Calu3 (cell line): Measurements from ENCODE around the gene SBF1. TPM values are rescaled to one million over a fixed set of nuclear protein-coding genes. Genes with fewer than 3 reads are reported as not detected.

Experiments
- BruUV-seq: library from RNA; stranded (reverse); fragments of 400-500 nt; replicated peaks from 2 replicates; lab custom pipeline; 2021; lab: Mats Ljungman, UMichigan
- CTCF ChIA-PET: fragments of 300-600 bp; sonication (Branson Sonifier 250); formaldehyde crosslinking; loops from one replicate; lab custom pipeline; 2022; ENCODE audit warnings: antibody characterized with exemption; lab: Charles Lee
- DNase-seq: peaks from one replicate; pipeline ENCODE4 v3.0.0; 2022
- H3K27ac Mint-ChIP-seq: one replicate; pipeline ENCODE4 v1.8.0; 2022; ENCODE audit warnings: mixed read lengths; ENCODE audit not compliant: unreplicated experiment
- H3K27me3 Mint-ChIP-seq: one replicate; pipeline ENCODE4 v1.8.0; 2022; ENCODE audit warnings: mixed read lengths; ENCODE audit not compliant: unreplicated experiment
- H3K36me3 Mint-ChIP-seq: one replicate; pipeline ENCODE4 v1.8.0; 2022; ENCODE audit warnings: mild to moderate bottlenecking, moderate library complexity, mixed read lengths; ENCODE audit not compliant: insufficient read depth, unreplicated experiment
- H3K4me1 Mint-ChIP-seq: one replicate; pipeline ENCODE4 v1.8.0; 2022; ENCODE audit warnings: mild to moderate bottlenecking, low read depth, mixed read lengths; ENCODE audit not compliant: unreplicated experiment
- H3K4me3 Mint-ChIP-seq: one replicate; pipeline ENCODE4 v1.8.0; 2022; ENCODE audit warnings: mild to moderate bottlenecking, low read depth, moderate library complexity, mixed read lengths; ENCODE audit not compliant: unreplicated experiment
- H3K9me3 Mint-ChIP-seq: one replicate; pipeline ENCODE4 v1.8.0; 2022; ENCODE audit warnings: low read depth, mixed read lengths; ENCODE audit not compliant: unreplicated experiment
- intact Hi-C: fragments of 100-400 bp; cut with micrococcal nuclease; formaldehyde crosslinking; loops from one replicate; pipeline ENCODE4 v1.10.0; 2022; ENCODE audit not compliant: unreplicated experiment
- total RNA-seq: library from RNA; stranded (reverse); gene quantifications from 2 replicates; pipeline ENCODE4 v1.2.3, GENCODE V29; 2022
- TF ChIP-seq, protein P1 (sequence below): fragments of 200-600 bp; IDR thresholded peaks from one replicate; pipeline ENCODE4 v1.8.0; 2022; ENCODE audit warnings: antibody characterized with exemption; ENCODE audit not compliant: unreplicated experiment

SBF1 gene
- total RNA-seq, 1 experiment from 2014 or later, result 104 TPM

DNA sequence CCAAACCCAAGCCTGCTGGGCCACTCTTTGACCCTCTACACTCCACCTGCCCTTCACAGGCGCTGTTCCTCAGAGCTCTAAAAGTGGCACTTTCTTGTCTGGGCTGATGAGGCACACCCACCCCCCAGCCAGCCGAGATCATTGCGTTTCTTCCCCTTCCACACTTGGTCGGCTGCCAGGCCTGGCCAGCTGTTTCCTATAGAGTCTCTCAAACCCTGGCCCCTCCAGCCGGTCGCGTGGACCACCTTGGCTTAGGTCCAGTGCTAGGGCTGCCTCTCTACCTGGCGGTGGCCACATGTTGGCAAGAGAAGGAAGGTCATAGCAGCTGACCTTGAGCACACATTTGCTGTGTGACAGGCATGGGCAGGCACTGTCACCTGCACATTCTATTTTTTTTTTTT, 71.1 kb downstream of the SBF1 start:
- CTCF ChIA-PET, result no interaction called here
- H3K36me3 Mint-ChIP-seq, result peaks cover 26% of the 10 kb centered on the region

DNA sequence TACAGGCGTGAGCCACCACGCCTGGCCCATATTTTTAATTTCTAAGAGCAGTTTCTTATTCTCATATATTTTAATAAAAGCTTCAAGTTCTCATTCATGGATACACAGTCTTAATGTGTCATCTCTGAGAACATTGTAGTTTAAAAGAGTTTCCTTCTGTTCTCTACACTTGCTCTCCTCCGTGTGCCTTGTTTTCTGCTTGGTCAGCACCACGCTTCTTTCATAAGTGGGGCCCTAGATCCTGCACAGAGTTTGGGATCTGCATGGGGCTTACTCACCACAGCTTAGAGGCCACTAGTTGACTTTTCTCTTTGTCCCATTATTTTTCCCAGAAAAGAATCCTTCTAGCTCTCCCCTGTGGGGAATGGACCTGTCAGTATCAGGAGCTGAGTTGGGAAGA, 72.9 kb downstream of the SBF1 start:
- DNase-seq, result no peak
- BruUV-seq, result no TSS peak
- Mint-ChIP-seq H3K27me3 (no peaks in the 10 kb centered on the region), H3K36me3 (peaks cover 29% of the 10 kb centered on the region), H3K4me3 (no peak overlapping the region), H3K4me1 (peaks cover 4% of the 10 kb centered on the region), H3K27ac (no peak overlapping the region), H3K9me3 (no peaks in the 10 kb centered on the region)
- CTCF ChIA-PET, result interaction anchor here (0.7 kb wide), 1 partner anchor 219 kb away, joined by 3 read pairs; no protein-coding TSS in a partner anchor
- intact Hi-C loops, result no loop called here
- TF ChIP-seq, protein P1, sequence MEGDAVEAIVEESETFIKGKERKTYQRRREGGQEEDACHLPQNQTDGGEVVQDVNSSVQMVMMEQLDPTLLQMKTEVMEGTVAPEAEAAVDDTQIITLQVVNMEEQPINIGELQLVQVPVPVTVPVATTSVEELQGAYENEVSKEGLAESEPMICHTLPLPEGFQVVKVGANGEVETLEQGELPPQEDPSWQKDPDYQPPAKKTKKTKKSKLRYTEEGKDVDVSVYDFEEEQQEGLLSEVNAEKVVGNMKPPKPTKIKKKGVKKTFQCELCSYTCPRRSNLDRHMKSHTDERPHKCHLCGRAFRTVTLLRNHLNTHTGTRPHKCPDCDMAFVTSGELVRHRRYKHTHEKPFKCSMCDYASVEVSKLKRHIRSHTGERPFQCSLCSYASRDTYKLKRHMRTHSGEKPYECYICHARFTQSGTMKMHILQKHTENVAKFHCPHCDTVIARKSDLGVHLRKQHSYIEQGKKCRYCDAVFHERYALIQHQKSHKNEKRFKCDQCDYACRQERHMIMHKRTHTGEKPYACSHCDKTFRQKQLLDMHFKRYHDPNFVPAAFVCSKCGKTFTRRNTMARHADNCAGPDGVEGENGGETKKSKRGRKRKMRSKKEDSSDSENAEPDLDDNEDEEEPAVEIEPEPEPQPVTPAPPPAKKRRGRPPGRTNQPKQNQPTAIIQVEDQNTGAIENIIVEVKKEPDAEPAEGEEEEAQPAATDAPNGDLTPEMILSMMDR, result no peak

More for the DNA sequence above, 71.1 kb downstream of the SBF1 start:
- no peak overlapping the region for H3K27ac Mint-ChIP-seq
- H3K4me3 Mint-ChIP-seq, result no peak overlapping the region
- H3K9me3 Mint-ChIP-seq, result no peaks in the 10 kb centered on the region
- H3K27me3 Mint-ChIP-seq, result no peaks in the 10 kb centered on the region
- TF ChIP-seq, protein P1, result no peak
- H3K4me1 Mint-ChIP-seq, result no peaks in the 10 kb centered on the region
- intact Hi-C loops, result no loop called here
- no TSS peak for BruUV-seq
- DNase-seq, result no peak

DNA sequence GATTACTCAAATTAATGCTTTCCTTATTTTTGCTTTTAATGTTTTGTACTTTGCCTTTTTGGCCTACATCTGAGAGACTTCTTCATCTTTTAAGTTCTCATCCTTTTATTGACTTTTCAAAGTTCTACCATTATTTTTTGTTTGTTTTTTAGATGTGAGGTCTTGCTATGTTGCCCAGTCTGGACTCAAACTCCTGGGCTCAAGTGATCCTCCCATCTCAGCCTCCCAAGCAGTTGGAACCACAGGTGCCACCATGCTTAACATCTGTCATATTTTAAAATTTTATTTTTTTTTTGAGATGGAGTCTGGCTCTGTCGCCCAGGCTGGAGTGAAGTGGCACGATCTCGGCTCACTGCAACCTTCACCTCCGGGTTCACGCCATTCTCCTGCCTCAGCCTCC, 73.9 kb downstream of the SBF1 start:
- no peak for DNase-seq
- Mint-ChIP-seq H3K9me3 (no peaks in the 10 kb centered on the region), H3K36me3 (peaks cover 36% of the 10 kb centered on the region), H3K4me1 (peaks cover 9% of the 10 kb centered on the region), H3K27me3 (no peaks in the 10 kb centered on the region), H3K4me3 (no peak overlapping the region), H3K27ac (no peak overlapping the region)
- TF ChIP-seq, protein P1, result no peak
- no TSS peak for BruUV-seq
- CTCF ChIA-PET, result no interaction called here
- intact Hi-C loops, result no loop called here

DNA sequence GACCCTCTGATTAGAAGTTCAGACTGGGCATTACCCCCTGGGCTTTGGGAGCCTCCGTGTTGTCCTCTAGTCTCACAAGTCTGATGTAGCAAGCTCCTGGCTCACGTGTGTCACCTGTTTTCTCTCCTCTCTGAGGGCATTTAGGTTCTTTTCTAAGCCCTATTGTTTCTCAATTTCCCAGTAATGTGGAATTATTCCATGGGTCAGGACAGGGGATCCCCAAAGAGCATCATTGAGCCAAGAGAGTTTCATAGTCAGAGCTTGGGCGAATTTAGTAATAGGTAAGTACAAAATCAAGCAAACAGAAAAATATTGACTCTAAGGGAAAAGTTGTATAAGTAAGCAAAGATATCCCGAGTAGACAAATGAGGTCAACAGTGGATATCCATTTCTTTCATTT, 74.4 kb downstream of the SBF1 start:
- Mint-ChIP-seq H3K36me3 (peaks cover 36% of the 10 kb centered on the region), H3K4me3 (no peak overlapping the region), H3K4me1 (peaks cover 9% of the 10 kb centered on the region), H3K27ac (no peak overlapping the region), H3K27me3 (no peaks in the 10 kb centered on the region), H3K9me3 (no peaks in the 10 kb centered on the region)
- TF ChIP-seq, protein P1, result no peak
- no TSS peak for BruUV-seq
- CTCF ChIA-PET, result interaction anchor here (0.5 to 0.6 kb wide), 3 partner anchors 18 to 259 kb away, joined by 3 to 4 read pairs (median 4); no protein-coding TSS in a partner anchor
- intact Hi-C loops, result no loop called here
- no peak for DNase-seq
